Osteocyte (in vitro differentiated cells): ENCODE measurements around the gene FOXM1. TPM values are rescaled to one million over a fixed set of nuclear protein-coding genes. Genes with fewer than 3 reads are reported as not detected.

Experiments used
- DNase-seq: peaks from one replicate; pipeline ENCODE4 v3.0.0; 2021; ENCODE audit warnings: mixed read lengths; ENCODE audit not compliant: unreplicated experiment; ENCODE audit errors: extremely low spot score
- H3K27ac Mint-ChIP-seq: one replicate; pipeline ENCODE4 v1.8.0; 2021; ENCODE audit warnings: mild to moderate bottlenecking, mixed read lengths; ENCODE audit not compliant: unreplicated experiment
- H3K27me3 Mint-ChIP-seq: one replicate; pipeline ENCODE4 v1.8.0; 2021; ENCODE audit warnings: mixed read lengths; ENCODE audit not compliant: unreplicated experiment
- H3K36me3 Mint-ChIP-seq: one replicate; pipeline ENCODE4 v1.8.0; 2021; ENCODE audit warnings: mixed read lengths; ENCODE audit not compliant: unreplicated experiment
- H3K4me1 Mint-ChIP-seq: one replicate; pipeline ENCODE4 v1.8.0; 2021; ENCODE audit warnings: mixed read lengths; ENCODE audit not compliant: unreplicated experiment
- H3K4me3 Mint-ChIP-seq: one replicate; pipeline ENCODE4 v1.8.0; 2021; ENCODE audit warnings: mild to moderate bottlenecking, moderate library complexity, mixed read lengths; ENCODE audit not compliant: unreplicated experiment
- H3K9me3 Mint-ChIP-seq: one replicate; pipeline ENCODE4 v1.8.0; 2021; ENCODE audit warnings: mixed read lengths; ENCODE audit not compliant: unreplicated experiment
- total RNA-seq: library from RNA; stranded (reverse); gene quantifications from 2 replicates; pipeline ENCODE4 v1.2.1, GENCODE V29; 2021
- TF ChIP-seq, protein P1 (sequence below): fragments of 200-600 bp; sonication (generic); IDR thresholded peaks from 2 replicates; pipeline ENCODE4 v1.5.0; 2021; ENCODE audit warnings: antibody characterized with exemption, mild to moderate bottlenecking, moderate library complexity

The FOXM1 gene
- total RNA-seq, 1 donor from 2014 or later, result 14.9 TPM

DNA sequence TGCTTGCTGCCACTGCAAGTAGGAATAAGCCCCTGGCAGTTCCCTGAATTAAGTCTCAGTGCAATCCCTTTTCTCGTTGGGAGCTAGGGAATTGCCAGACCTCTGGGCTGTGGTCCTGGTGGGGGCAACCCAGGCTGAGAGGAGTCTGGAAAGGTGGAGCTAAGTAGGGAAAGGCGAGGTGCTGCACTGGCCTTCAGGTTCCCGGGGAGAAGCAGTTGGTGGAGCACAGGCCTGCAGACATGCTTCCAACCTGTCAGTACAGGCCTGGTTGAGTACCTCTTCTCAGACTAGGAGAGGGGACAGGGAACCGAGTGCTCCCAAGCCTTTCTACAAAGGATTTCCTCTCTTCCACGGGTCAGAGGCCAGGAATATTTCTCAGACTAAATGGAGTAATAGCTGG lies 43.6 kb downstream of the FOXM1 start:
- Mint-ChIP-seq H3K27ac (no peak overlapping the region), H3K4me3 (no peak overlapping the region), H3K36me3 (peaks cover 17% of the 10 kb centered on the region), H3K27me3 (no peaks in the 10 kb centered on the region), H3K9me3 (no peaks in the 10 kb centered on the region), H3K4me1 (peaks cover 15% of the 10 kb centered on the region)
- TF ChIP-seq, protein P1, sequence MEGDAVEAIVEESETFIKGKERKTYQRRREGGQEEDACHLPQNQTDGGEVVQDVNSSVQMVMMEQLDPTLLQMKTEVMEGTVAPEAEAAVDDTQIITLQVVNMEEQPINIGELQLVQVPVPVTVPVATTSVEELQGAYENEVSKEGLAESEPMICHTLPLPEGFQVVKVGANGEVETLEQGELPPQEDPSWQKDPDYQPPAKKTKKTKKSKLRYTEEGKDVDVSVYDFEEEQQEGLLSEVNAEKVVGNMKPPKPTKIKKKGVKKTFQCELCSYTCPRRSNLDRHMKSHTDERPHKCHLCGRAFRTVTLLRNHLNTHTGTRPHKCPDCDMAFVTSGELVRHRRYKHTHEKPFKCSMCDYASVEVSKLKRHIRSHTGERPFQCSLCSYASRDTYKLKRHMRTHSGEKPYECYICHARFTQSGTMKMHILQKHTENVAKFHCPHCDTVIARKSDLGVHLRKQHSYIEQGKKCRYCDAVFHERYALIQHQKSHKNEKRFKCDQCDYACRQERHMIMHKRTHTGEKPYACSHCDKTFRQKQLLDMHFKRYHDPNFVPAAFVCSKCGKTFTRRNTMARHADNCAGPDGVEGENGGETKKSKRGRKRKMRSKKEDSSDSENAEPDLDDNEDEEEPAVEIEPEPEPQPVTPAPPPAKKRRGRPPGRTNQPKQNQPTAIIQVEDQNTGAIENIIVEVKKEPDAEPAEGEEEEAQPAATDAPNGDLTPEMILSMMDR, result no peak
- DNase-seq, result no peak

DNA sequence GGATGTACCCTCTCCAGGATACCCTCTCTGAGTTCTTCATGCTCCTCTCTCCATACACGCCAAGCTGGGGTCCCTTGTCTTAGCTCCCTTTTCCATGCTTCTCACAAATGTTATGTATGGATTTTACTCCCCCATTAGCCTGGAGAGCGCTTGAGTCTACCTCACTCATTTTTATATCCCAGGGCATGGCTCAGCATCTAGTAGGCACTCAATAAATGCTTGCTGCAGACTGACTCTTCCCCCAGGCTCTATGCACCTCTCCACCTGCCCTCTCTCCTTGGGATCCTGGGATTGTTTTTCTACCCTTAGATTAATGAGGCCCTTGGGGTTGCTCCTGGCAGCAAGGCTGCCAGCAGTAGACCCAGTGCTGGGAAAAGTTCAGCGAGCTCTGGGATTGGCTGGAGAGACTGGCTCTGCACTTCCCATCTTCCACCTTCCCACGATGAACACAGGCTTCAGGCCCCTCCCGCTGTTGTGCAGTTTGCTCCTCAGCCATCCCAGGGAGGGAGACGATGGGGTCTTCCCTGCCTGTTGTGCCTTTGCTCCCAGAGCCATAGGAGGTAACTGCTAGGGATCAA lies 44.3 kb downstream of the FOXM1 start:
- no peak overlapping the region for H3K27ac Mint-ChIP-seq

DNA sequence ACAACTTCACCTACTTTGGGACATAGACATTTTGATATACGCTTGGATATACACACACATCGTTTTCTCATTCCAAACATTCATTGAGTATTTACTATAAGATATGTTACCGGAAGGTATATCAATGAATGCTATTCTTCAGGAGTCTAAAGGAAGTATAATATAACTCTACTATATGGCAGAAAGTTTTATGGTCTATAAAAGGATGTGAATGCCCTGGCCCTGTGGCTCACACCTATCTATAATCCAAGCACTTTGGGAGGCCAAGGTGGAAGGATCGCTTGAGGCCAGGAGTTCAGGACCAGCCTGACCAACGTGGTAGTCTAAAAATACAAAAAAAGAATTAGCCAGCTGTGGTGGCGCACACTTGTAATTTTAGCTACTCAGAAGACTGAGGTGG lies 47.7 kb downstream of the FOXM1 start:
- peaks cover 2% of the 10 kb centered on the region for H3K4me1 Mint-ChIP-seq

More for the DNA sequence above, 44.3 kb downstream of the FOXM1 start:
- no peak for DNase-seq
- H3K36me3 Mint-ChIP-seq, result peaks cover 22% of the 10 kb centered on the region
- no peak overlapping the region for H3K4me3 Mint-ChIP-seq
- H3K9me3 Mint-ChIP-seq, result no peaks in the 10 kb centered on the region
- no peaks in the 10 kb centered on the region for H3K27me3 Mint-ChIP-seq
- TF ChIP-seq, protein P1, result no peak
- peaks cover 15% of the 10 kb centered on the region for H3K4me1 Mint-ChIP-seq

DNA sequence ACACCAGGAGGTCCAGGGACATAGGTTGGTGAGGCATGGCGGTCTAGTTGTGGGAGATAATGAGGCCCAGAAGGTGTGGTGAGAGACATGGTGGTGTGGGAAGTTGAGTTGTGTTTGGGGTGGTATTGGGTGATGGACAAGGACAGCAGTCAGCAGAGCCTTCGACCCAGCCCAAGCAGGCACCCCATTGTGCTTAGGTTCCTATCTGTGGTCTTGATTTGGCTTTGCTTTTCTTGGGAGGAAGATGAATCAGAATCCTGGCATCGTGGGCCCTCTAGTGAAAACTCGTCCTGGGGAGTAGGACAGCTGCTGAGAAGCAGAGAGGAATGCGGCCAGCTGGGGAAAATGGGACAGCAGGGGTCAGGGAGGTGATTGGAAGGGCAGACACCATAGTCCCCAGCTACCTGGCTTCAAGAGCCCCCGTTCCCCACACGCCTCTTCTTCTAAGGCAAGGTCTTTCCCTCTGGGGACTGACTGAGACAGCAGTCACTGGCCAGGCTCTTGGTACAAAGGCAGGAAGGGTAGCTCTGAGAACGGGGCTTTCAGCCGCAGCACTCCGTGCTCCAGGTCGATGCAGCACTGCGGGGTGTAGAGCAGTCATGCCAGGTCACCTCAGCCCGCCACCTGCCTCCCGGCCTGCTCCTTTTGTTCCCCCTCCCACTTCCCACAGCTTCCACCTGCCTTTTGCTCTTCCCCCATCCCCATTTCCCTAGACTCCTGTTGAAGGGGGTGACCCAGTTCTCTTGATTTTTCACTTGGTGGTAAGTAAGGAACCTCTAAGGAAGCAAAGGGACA lies 50.1 kb downstream of the FOXM1 start:
- H3K27ac Mint-ChIP-seq, result no peak overlapping the region
- no peaks in the 10 kb centered on the region for H3K4me1 Mint-ChIP-seq
- no peaks in the 10 kb centered on the region for H3K27me3 Mint-ChIP-seq
- peaks cover 53% of the 10 kb centered on the region for H3K36me3 Mint-ChIP-seq
- H3K4me3 Mint-ChIP-seq, result no peak overlapping the region
- H3K9me3 Mint-ChIP-seq, result no peaks in the 10 kb centered on the region
- TF ChIP-seq, protein P1, result no peak
- DNase-seq, result no peak

More for the DNA sequence above, 47.7 kb downstream of the FOXM1 start:
- Mint-ChIP-seq H3K9me3 (no peaks in the 10 kb centered on the region), H3K27me3 (no peaks in the 10 kb centered on the region), H3K27ac (no peak overlapping the region), H3K4me3 (no peak overlapping the region), H3K36me3 (peaks cover 45% of the 10 kb centered on the region)
- TF ChIP-seq, protein P1, result no peak
- no peak for DNase-seq

DNA sequence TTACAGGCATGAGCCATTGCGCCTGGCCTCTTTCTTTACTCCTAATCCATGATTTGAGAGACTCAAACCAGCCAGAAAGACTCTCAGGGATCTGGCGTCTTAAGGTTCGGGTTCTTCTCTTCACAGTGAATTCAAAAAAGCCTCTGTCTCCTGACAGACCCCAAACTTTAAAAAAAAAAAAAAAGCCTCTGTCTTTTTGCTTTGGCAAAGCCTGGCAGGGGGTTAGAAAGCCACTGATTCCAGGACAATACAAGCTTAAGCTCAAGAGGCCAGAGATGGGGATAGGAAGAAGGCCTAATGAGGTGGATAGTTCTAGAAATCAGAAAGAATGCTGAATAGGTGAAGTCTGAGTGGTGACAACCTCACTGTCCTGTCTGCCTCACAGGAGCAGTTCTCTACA lies 50.9 kb downstream of the FOXM1 start:
- Mint-ChIP-seq H3K36me3 (peaks cover 48% of the 10 kb centered on the region), H3K9me3 (no peaks in the 10 kb centered on the region), H3K4me3 (no peak overlapping the region), H3K27ac (no peak overlapping the region), H3K4me1 (no peaks in the 10 kb centered on the region), H3K27me3 (no peaks in the 10 kb centered on the region)
- no peak for DNase-seq
- TF ChIP-seq, protein P1, result no peak
